ENCODE data around the gene PCBP2.

- TF ChIP-seq CTCF (IDR thresholded peaks at IDR 0.05) (no peak), ZBTB43 (CRISPR knock-in tag; IDR thresholded peaks at IDR 0.05) (no peak), MAX (CRISPR knock-in tag; IDR thresholded peaks at IDR 0.05) (peak; percentile 60; the same call in 1 of the 2 replicates), SMAD3 (CRISPR knock-in tag; IDR thresholded peaks at IDR 0.05; ENCODE audit: borderline replicate concordance) (no peak), KAT7 (CRISPR knock-in tag; IDR thresholded peaks at IDR 0.05; ENCODE audit: borderline replicate concordance) (no peak), ATF3 (CRISPR knock-in tag; conservative IDR thresholded peaks at IDR 0.05) (no peak), ZNF317 (CRISPR knock-in tag; IDR thresholded peaks at IDR 0.05; ENCODE audit: borderline replicate concordance, low read depth) (no peak)
These were observed 49.8 kb downstream of the PCBP2 start for GRCh38 chr12:53501615-53502181.
